ENCODE measurements around the gene ZNF346. TPM values are rescaled to one million over a fixed set of nuclear protein-coding genes. Genes with fewer than 3 reads are reported as not detected.

ZNF346 gene
- total and polyA plus RNA-seq, 12 donors = 4.8 to 11.0 (median 7.9) TPM

DNA sequence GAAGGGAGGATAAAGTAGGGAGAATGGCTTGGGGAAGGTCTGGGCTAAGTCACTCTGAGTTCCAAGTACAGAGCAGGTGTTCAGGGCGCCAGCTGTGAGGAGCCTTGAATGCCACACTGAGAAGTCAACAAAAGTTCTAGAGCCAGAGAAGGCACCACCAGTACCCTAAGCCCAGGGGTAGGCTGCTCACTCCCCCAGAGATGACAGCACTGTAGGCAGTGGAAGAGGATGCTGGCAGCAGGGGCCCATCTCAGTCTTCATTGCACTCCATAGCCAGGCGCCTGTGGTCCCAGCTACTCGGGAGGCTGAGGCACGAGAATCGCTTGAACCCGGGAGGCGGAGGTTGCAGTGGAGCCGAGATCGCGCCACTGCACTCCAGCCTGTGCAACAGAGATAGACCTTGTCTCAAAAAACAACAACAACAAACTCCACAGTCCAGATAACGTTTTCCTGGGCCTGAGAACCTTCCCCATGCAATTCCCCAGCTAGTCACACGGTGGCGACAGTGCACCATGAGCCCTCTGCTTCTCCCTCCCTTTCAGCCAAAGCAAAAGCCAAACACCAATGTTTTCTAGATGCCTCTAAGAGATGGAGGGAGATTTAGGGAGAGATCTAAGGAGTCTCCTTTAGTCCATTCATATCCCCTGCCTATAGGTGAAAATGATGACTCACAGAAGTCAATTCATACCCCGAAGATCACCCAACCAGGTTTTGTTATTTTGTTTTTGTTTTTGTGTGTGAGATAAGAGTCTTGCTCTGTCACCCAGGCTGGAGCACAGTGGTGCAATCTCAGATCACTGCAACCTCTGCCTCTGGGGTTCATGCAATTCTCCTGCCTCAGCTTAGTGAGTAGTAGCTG is 91.3 kb downstream of the ZNF346 start:
- TF ChIP-seq, protein P1, sequence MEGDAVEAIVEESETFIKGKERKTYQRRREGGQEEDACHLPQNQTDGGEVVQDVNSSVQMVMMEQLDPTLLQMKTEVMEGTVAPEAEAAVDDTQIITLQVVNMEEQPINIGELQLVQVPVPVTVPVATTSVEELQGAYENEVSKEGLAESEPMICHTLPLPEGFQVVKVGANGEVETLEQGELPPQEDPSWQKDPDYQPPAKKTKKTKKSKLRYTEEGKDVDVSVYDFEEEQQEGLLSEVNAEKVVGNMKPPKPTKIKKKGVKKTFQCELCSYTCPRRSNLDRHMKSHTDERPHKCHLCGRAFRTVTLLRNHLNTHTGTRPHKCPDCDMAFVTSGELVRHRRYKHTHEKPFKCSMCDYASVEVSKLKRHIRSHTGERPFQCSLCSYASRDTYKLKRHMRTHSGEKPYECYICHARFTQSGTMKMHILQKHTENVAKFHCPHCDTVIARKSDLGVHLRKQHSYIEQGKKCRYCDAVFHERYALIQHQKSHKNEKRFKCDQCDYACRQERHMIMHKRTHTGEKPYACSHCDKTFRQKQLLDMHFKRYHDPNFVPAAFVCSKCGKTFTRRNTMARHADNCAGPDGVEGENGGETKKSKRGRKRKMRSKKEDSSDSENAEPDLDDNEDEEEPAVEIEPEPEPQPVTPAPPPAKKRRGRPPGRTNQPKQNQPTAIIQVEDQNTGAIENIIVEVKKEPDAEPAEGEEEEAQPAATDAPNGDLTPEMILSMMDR (IDR thresholded peaks at IDR 0.05) = peak; percentile 95 to 100 (median 99)
- H3K36me3 ChIP-seq = no peaks in the 10 kb centered on the region
- DNase-seq (peak; percentile 71 to 79), ATAC-seq (peak; percentile 16 to 69 (median 52))
- H3K4me3 ChIP-seq = peak overlapping the region in 5 of 10 donors; percentile 27 to 36 (median 31)
- intact Hi-C loops (cut with DNase I) = loop anchor here (2.0 to 10.0 kb wide), 15 partner anchors 41 to 456 kb away; partner anchors contain the start of genes PRELID1 (in 5 of the 10), RAB24 (in 5 of the 10) and SLC34A1 (in 1 of the 10)
- no peaks in the 10 kb centered on the region for H3K27me3 ChIP-seq
- H3K4me1 ChIP-seq = peaks cover 0 to 40% (median 16%) of the 10 kb centered on the region in 9 donors
- H3K27ac ChIP-seq = peak overlapping the region in 8 of 10 donors; percentile 58 to 81 (median 64)
- H3K9me3 ChIP-seq = no peaks in the 10 kb centered on the region
- 16% methylated on average over 14 of the region's 14 CpGs for WGBS, 2 donors

DNA sequence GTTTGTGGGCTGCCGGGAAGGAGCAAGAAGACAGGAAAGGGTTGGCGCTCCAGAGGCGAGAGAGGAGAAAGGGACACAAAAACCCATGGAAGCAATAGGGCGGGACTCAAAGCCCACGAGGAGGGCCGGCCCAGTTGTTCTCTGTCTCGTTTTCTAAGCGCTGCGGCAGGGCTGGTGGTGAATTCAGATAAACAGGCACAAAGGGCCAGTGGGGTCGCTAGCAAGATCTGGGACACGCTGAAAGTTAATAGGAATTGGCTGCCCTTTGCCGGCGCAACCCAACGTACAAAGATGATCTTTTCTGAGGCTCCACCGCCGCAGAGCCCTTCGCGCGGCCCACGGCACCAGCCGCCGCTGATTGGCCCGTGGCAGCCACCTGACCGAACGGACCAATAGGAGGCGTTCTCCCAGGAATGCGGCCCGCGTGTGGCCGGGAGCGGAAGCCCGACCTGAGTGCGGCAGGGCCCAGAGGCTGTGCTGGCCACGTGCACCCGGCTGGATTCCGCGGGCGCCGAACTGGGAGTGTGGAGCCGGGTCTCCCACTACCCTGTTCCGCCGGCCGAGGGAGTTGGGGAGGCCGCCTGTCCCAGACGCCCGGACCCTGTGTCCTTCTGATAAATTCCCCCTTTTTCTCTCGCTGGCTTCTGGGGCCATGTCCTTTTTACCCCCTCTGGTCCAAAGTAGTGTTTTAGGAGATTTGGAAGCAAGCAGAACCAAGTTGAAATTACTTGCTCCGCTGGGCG is 94.3 kb downstream of the ZNF346 start:
- Histone ChIP-seq H3K4me3 (peak overlapping the region in 9 of 10 donors; percentile 10 to 47 (median 37)), H3K9me3 (no peaks in the 10 kb centered on the region), H3K27ac (peak overlapping the region in 9 of 10 donors; percentile 30 to 73 (median 65)), H3K27me3 (no peaks in the 10 kb centered on the region), H3K4me1 (peaks cover 0 to 32% (median 16%) of the 10 kb centered on the region in 9 donors), H3K36me3 (no peaks in the 10 kb centered on the region)
- WGBS, 2 donors = 19 to 21% methylated on average over 49 of the region's 49 CpGs
- DNase-seq = peak; percentile 91
- ATAC-seq = peak; percentile 94 to 98 (median 96)
- intact Hi-C loops (cut with DNase I) = loop anchor here in 7 of 10 donors (5.0 to 10.0 kb wide), 8 partner anchors 118 to 338 kb away; partner anchors contain the start of genes PRELID1 (in 5 of the 7), RAB24 (in 5 of the 7) and SLC34A1 (in 1 of the 7)
- TF ChIP-seq, protein P1 (IDR thresholded peaks at IDR 0.05) = no peak

DNA sequence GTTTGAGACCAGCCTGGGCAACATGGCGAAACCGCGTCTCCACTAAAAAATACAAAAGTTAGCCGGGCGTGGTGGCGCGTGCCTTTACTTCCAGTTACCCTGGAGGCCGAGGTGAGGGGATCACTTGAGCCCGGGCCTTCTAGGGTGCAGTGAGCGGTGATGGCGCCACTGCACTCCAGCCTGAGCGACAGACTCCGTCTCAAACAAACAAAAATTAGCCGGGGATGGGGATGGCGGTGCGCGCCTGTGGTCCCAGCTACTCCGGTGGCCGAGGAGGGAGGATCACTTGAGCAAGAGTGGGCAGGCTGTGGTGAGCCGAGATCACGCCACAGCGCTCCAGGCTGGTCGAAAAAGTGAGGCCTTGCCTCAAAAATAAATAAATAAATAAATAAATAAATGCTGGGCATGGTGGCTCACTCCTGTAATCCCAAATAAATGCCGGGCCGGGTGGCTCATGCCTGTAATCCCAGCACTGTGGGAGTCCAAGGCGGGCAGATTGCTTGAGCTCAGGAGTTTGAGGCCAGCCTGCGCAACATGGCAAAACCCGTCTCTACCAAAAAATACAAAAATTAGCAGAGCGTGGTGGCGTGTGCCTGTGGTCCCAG is 95.0 kb downstream of the ZNF346 start:
- peaks cover 0 to 31% (median 16%) of the 10 kb centered on the region in 9 donors for H3K4me1 ChIP-seq
- H3K36me3 ChIP-seq = no peaks in the 10 kb centered on the region
- WGBS, 2 donors = 98% methylated on average over 30 of the region's 30 CpGs
- H3K27me3 ChIP-seq = no peaks in the 10 kb centered on the region
- peak overlapping the region in 1 of 10 donors; percentile 39 for H3K4me3 ChIP-seq
- DNase-seq (no peak), ATAC-seq (no peak)
- intact Hi-C loops (cut with DNase I) = loop anchor here in 7 of 10 donors (5.0 to 10.0 kb wide), 8 partner anchors 117 to 337 kb away; partner anchors contain the start of genes PRELID1 (in 5 of the 7), RAB24 (in 5 of the 7) and SLC34A1 (in 1 of the 7)
- TF ChIP-seq, protein P1 (IDR thresholded peaks at IDR 0.05) = no peak
- peak overlapping the region in 5 of 10 donors; percentile 21 to 72 (median 69) for H3K27ac ChIP-seq
- H3K9me3 ChIP-seq = no peaks in the 10 kb centered on the region
